H9 (cell line): ENCODE data around the gene OVAAL. TPM values are rescaled to one million over a fixed set of nuclear protein-coding genes. Genes with fewer than 3 reads are reported as not detected.

ENCODE experiments used
- DNase-seq: peaks from one replicate; pipeline ENCODE4 v3.0.0-alpha.2; 2017
- H2AFZ ChIP-seq: one replicate; pipeline ENCODE4 v1.6.1; 2013; ENCODE audit warnings: mild to moderate bottlenecking, low read length, control low read depth, moderate library complexity
- H2AK5ac ChIP-seq: 2 replicates; pipeline ENCODE4 v1.6.1; 2013; ENCODE audit warnings: low read length, control low read depth, mixed read lengths; ENCODE audit not compliant: insufficient read length
- H2BK120ac ChIP-seq: one replicate; pipeline ENCODE4 v1.6.1; 2013; ENCODE audit warnings: low read depth, mild to moderate bottlenecking, low read length, control low read depth, inconsistent platforms; ENCODE audit not compliant: poor library complexity, severe bottlenecking
- H2BK12ac ChIP-seq: 2 replicates; pipeline ENCODE4 v1.6.1; 2013; ENCODE audit warnings: low read length, control low read depth, mixed read lengths, low read depth; ENCODE audit not compliant: insufficient read length
- H2BK15ac ChIP-seq: 2 replicates; pipeline ENCODE4 v1.6.1; 2013; ENCODE audit warnings: low read depth, low read length, control low read depth
- H2BK20ac ChIP-seq: one replicate; pipeline ENCODE4 v1.6.1; 2013; ENCODE audit warnings: low read depth, mild to moderate bottlenecking, low read length, control low read depth, inconsistent platforms; ENCODE audit not compliant: poor library complexity, severe bottlenecking
- H2BK5ac ChIP-seq: 2 replicates; pipeline ENCODE4 v1.6.1; 2013; ENCODE audit warnings: low read length, control low read depth, mixed read lengths; ENCODE audit not compliant: insufficient read length
- H3K14ac ChIP-seq: 2 replicates; pipeline ENCODE4 v1.6.1; 2013; ENCODE audit warnings: low read length, control low read depth; ENCODE audit not compliant: insufficient read depth
- H3K18ac ChIP-seq: 2 replicates; pipeline ENCODE4 v1.6.1; 2013; ENCODE audit warnings: low read depth, mild to moderate bottlenecking, mixed read lengths, low read length, control low read depth; ENCODE audit not compliant: insufficient read length
- H3K23ac ChIP-seq: 2 replicates; pipeline ENCODE4 v1.6.1; 2013; ENCODE audit warnings: low read length, control low read depth, mixed read lengths, low read depth; ENCODE audit not compliant: insufficient read length
- H3K23me2 ChIP-seq: 2 replicates; pipeline ENCODE4 v1.6.1; 2013; ENCODE audit warnings: low read depth, mild to moderate bottlenecking, mixed read lengths, low read length, control low read depth; ENCODE audit not compliant: insufficient read length, poor library complexity, severe bottlenecking
- H3K27ac ChIP-seq: 2 replicates; pipeline ENCODE4 v1.5.1; 2013; ENCODE audit warnings: low read length, control low read depth, mixed read lengths, low read depth; ENCODE audit not compliant: insufficient read length
- H3K27me3 ChIP-seq: 2 replicates; pipeline ENCODE4 v1.6.1; 2013; ENCODE audit warnings: low read length, control low read depth, inconsistent platforms; ENCODE audit not compliant: insufficient read depth
- H3K4ac ChIP-seq: 2 replicates; pipeline ENCODE4 v1.6.1; 2013; ENCODE audit warnings: low read depth, mild to moderate bottlenecking, control low read depth, inconsistent platforms, low read length, moderate library complexity
- H3K4me1 ChIP-seq: 2 replicates; pipeline ENCODE4 v1.6.1; 2013; ENCODE audit warnings: low read length, control low read depth, inconsistent platforms; ENCODE audit not compliant: insufficient read depth
- H3K4me2 ChIP-seq: 2 replicates; pipeline ENCODE4 v1.6.1; 2013; ENCODE audit warnings: low read length, control low read depth, mixed read lengths; ENCODE audit not compliant: insufficient read length, insufficient read depth
- H3K56ac ChIP-seq: 2 replicates; pipeline ENCODE4 v1.6.1; 2013; ENCODE audit warnings: low read depth, mild to moderate bottlenecking, mixed read lengths, low read length, control low read depth; ENCODE audit not compliant: insufficient read length
- H3K79me1 ChIP-seq: 2 replicates; pipeline ENCODE4 v1.6.1; 2013; ENCODE audit warnings: low read depth, mild to moderate bottlenecking, moderate library complexity, low read length, control low read depth, inconsistent platforms; ENCODE audit not compliant: insufficient read depth, poor library complexity, severe bottlenecking
- H3K79me2 ChIP-seq: 2 replicates; pipeline ENCODE4 v1.6.1; 2013; ENCODE audit warnings: low read length, control low read depth, inconsistent platforms; ENCODE audit not compliant: insufficient read depth
- H3K9ac ChIP-seq: 2 replicates; pipeline ENCODE4 v1.6.1; 2013; ENCODE audit warnings: low read length, control low read depth, mixed read lengths; ENCODE audit not compliant: insufficient read length; ENCODE audit errors: extremely low read depth
- H3K9me3 ChIP-seq: one replicate; pipeline ENCODE4 v1.6.1; 2013; ENCODE audit warnings: low read depth, low read length, inconsistent platforms; ENCODE audit not compliant: control insufficient read depth
- H3T11ph ChIP-seq: one replicate; pipeline ENCODE4 v1.6.1; 2013; ENCODE audit warnings: mild to moderate bottlenecking, low read length, control low read depth, inconsistent platforms
- H4K20me1 ChIP-seq: one replicate; pipeline ENCODE4 v1.6.1; 2013; ENCODE audit not compliant: control insufficient read depth, insufficient read length, insufficient read depth
- H4K5ac ChIP-seq: 2 replicates; pipeline ENCODE4 v1.6.1; 2013; ENCODE audit warnings: low read depth, mild to moderate bottlenecking, mixed read lengths, low read length, control low read depth; ENCODE audit not compliant: insufficient read length
- H4K8ac ChIP-seq: replicated peaks from 2 replicates; pipeline ENCODE4 v1.6.1; 2013; ENCODE audit warnings: low read length, control low read depth, mixed read lengths, low read depth; ENCODE audit not compliant: insufficient read length
- H4K91ac ChIP-seq: 2 replicates; pipeline ENCODE4 v1.6.1; 2013; ENCODE audit warnings: low read depth, mild to moderate bottlenecking, moderate library complexity, mixed read lengths, low read length, control low read depth; ENCODE audit not compliant: insufficient read length
- H3K27ac Mint-ChIP-seq, 3 experiments: 2 replicates in 2 of 3; 3 replicates in 1 of 3; pipeline ENCODE4 v1.8.0; 2020 to 2021; ENCODE audit warnings: mixed read lengths in 3 of 3, mild to moderate bottlenecking in 1 of 3, moderate library complexity in 1 of 3
- H3K27me3 Mint-ChIP-seq: 2 replicates; pipeline ENCODE4 v1.8.0; 2021; ENCODE audit warnings: low read depth, mild to moderate bottlenecking, moderate library complexity, mixed read lengths
- H3K36me3 Mint-ChIP-seq, 3 experiments: 2 replicates in 2 of 3; 3 replicates in 1 of 3; pipeline ENCODE4 v1.8.0; 2020 to 2021; ENCODE audit warnings: low read depth in 3 of 3, mixed read lengths in 3 of 3; ENCODE audit not compliant: insufficient read depth in 1 of 3
- H3K4me1 Mint-ChIP-seq, 2 experiments: 2 replicates each; pipeline ENCODE4 v1.8.0; 2020; ENCODE audit warnings: mixed read lengths in 2 of 2
- H3K4me3 Mint-ChIP-seq, 2 experiments: 2 replicates in 1 of 2; 3 replicates in 1 of 2; pipeline ENCODE4 v1.8.0; 2020 to 2021; ENCODE audit warnings: mild to moderate bottlenecking in 2 of 2, mixed read lengths in 2 of 2, moderate library complexity in 1 of 2
- H3K9me3 Mint-ChIP-seq, 2 experiments: 2 replicates in 1 of 2; 3 replicates in 1 of 2; pipeline ENCODE4 v1.8.0; 2020; ENCODE audit warnings: mild to moderate bottlenecking in 2 of 2, mixed read lengths in 2 of 2, moderate library complexity in 1 of 2
- whole genome bisulfite sequencing: extraction: QIAGEN DNeasy Blood & Tissue Kit; methylation state at CpG from one replicate; pipeline ENCODE4 v1.1.7; 2013; ENCODE audit warnings: missing lambda C conversion rate, low lambda C conversion rate, mixed read lengths; ENCODE audit not compliant: insufficient read length; ENCODE audit errors: extremely low coverage; 5-methylcytosine and 5-hydroxymethylcytosine counted together
- total RNA-seq: library from RNA; stranded (reverse); gene quantifications from 2 replicates; pipeline ENCODE4 v1.2.1, GENCODE V29; 2021
- TF ChIP-seq, protein P1 (sequence below): fragments of 200-600 bp; sonication (generic); conservative IDR thresholded peaks from 3 replicates; pipeline ENCODE4 v1.8.0; 2021; ENCODE audit warnings: antibody characterized with exemption, mild to moderate bottlenecking

OVAAL gene
- total RNA-seq, 1 experiment from 2014 or later: not detected

DNA sequence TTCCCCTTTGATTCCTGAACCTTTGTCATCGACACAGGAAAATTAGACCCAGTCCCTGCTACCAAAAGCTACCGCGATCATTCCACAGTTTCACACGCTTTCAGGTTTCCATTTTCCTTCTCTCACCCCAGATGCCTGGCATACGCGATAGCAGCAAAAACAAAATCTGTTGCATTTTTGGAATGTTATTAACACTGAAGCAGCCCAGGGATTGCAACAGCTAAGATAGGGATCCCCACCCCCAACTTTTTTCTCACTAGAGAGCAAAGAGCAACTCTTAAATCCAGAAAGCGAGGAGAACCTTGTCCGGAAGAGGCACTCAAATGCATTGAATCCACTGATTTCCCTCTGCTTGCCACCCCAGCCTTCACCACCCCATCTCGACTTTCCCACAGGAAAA lies 8.9 kb downstream of the OVAAL start:
- no peak overlapping the region for H3K27ac ChIP-seq

More for the DNA sequence above, 8.9 kb downstream of the OVAAL start:
- Histone ChIP-seq H3T11ph (no peak overlapping the region), H2BK15ac (no peak overlapping the region), H3K9me3 (no peaks in the 10 kb centered on the region), H3K4me1 (no peaks in the 10 kb centered on the region), H3K18ac (no peak overlapping the region), H3K27me3 (peaks cover 3% of the 10 kb centered on the region; the same call in 1 of the 2 replicates), H4K20me1 (no peaks in the 10 kb centered on the region), H3K14ac (no peak overlapping the region), H2BK20ac (no peak overlapping the region), H3K56ac (no peak overlapping the region), H3K79me2 (no peaks in the 10 kb centered on the region), H2AK5ac (no peak overlapping the region), H3K23ac (no peak overlapping the region), H3K9ac (no peak overlapping the region), H4K5ac (no peak overlapping the region), H4K8ac (no peak overlapping the region), H2BK12ac (no peak overlapping the region), H2BK5ac (no peak overlapping the region), H3K79me1 (no peaks in the 10 kb centered on the region), H3K23me2 (no peaks in the 10 kb centered on the region), H2AFZ (no peak overlapping the region), H4K91ac (no peak overlapping the region), H2BK120ac (no peak overlapping the region), H3K4ac (no peak overlapping the region), H3K4me2 (no peak overlapping the region)
- WGBS: no CpG with 5 or more reads among the region's 9 CpGs
- Mint-ChIP-seq H3K4me3 (no peak overlapping the region), H3K36me3 (no peaks in the 10 kb centered on the region), H3K27ac (no peak overlapping the region; a peak in 1 of 7 replicates), H3K9me3 (no peaks in the 10 kb centered on the region), H3K27me3 (peaks cover 5% of the 10 kb centered on the region), H3K4me1 (peaks cover 3 to 4% of the 10 kb centered on the region in 2 experiments; a peak in 1 of 4 replicates)
- no peak for DNase-seq
- TF ChIP-seq, protein P1, sequence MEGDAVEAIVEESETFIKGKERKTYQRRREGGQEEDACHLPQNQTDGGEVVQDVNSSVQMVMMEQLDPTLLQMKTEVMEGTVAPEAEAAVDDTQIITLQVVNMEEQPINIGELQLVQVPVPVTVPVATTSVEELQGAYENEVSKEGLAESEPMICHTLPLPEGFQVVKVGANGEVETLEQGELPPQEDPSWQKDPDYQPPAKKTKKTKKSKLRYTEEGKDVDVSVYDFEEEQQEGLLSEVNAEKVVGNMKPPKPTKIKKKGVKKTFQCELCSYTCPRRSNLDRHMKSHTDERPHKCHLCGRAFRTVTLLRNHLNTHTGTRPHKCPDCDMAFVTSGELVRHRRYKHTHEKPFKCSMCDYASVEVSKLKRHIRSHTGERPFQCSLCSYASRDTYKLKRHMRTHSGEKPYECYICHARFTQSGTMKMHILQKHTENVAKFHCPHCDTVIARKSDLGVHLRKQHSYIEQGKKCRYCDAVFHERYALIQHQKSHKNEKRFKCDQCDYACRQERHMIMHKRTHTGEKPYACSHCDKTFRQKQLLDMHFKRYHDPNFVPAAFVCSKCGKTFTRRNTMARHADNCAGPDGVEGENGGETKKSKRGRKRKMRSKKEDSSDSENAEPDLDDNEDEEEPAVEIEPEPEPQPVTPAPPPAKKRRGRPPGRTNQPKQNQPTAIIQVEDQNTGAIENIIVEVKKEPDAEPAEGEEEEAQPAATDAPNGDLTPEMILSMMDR: no peak
